NOMO-1 treated with DMSO at 0.1 percent for 48 hours (cell line): Measurements from ENCODE around the gene RAD23B.
A peak's percentile ranks its signal among the peaks of the same experiment; 100 is the strongest.

Source experiments
- DNase-seq: peaks from one replicate; lab custom pipeline; 2025; ENCODE audit not compliant: unreplicated experiment; lab: John Stamatoyannopoulos, UW

RAD23B gene

DNA sequence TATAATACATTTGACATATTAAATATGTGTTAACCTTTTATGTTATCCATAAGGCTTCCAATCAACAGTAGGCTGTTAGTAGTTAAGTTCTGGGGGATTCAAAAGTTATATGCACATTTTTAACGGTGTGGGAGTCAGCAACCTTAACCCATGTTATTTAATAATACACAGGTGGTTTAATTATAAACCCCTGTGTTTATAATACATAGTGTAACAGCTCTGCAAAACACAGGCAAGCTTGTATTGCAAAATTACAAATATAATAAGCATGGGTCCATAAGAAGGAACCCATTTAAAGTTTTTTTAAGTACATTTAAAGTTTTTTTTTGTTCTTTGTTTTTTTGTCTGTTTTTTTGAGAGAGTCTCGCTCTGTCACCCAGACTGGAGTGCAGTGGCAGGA, 14.5 kb upstream of the RAD23B start:
- DNase-seq: no peak

GRCh38 chr9:107269254-107269653, 13.8 kb upstream of the RAD23B start:
- no peak for DNase-seq

GRCh38 chr9:107269681-107270080, 13.4 kb upstream of the RAD23B start:
- DNase-seq: no peak

DNA sequence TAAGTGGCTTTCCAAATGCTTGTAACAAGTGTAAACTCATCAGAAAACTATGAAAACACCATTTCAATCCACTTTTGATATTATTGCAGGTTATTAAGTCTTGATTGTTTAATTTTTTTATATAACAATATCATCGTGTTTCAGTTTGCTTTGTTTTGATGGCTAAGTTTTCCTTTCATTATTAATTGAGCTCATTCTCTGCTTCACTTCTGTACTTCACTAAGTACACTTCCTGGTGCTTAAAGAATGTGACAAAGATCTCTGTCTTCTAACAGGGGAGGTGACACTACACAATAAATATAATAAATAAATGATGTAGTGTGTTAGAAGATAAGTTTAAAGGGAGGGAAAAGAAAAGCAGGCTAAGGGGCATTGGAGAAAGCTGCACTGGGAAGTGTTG, 13.0 kb upstream of the RAD23B start:
- DNase-seq: no peak

- DNase-seq: no peak
These were observed 12.5 kb upstream of the RAD23B start for GRCh38 chr9:107270580-107270979.

DNA sequence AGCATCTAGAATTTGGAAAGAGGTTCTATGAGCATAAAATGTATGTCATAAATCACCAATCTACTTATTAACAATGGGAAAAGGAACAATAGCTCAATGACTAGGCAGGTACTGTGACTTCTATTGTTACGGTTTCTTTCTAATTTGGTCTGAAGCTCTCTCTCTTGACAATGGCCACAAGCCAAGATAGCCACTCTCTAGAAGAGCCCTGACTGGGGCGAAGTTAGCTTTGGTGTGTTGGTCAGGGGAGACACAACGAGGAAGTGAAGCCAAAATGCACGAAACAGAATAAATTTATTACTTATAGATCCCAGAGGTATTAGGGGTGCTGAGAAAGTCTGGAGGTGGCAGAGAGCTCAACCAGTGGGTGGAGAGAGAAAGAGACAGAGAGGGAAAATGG, 9.4 kb upstream of the RAD23B start:
- DNase-seq: no peak

DNA sequence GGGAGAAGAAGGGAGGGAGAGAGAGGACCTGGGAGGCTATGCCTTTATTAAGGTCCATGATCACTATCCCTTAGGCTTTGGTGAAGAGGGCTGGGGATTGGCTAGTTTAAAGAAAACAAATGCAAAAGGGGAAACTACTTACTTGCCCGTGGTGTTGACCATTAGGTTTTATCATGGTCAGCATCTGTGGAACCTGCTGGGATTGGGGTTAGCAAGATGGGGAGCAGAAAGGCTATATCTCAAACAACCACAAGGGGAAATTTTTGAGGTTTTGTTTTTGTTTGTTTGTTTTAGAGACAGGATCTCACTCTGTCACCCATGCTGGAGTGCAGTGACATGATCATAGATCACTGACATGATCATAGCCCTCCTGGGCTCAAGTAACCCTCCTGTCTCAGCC, 9.0 kb upstream of the RAD23B start:
- DNase-seq: no peak

DNA sequence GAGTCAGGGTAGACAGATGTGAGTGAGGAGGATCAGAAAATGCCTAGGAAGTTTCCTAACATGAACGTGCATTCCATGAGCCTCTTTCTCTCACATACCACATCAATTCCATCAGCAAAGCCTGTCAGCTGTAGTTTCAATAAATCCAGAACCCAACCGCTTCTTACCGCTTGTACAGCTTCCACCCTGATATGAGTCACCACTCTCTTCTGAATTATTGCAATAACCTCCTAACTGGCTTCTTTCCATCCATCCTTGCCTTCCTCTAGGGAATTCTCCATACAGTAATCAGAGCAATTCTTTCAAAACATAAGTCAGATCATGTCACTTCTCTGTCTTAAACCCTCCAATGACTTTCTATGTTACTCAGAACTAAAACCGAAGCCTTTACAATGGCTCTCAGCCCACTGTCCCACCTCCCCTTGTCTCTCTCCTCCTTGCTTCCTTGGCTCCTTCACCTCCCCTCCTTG, 8.1 kb upstream of the RAD23B start:
- DNase-seq: no peak

GRCh38 chr9:107275530-107275929, 7.5 kb upstream of the RAD23B start:
- no peak for DNase-seq

GRCh38 chr9:107276966-107277710, 5.9 kb upstream of the RAD23B start:
- no peak for DNase-seq

GRCh38 chr9:107277801-107278200, 5.3 kb upstream of the RAD23B start:
- DNase-seq: no peak

DNA sequence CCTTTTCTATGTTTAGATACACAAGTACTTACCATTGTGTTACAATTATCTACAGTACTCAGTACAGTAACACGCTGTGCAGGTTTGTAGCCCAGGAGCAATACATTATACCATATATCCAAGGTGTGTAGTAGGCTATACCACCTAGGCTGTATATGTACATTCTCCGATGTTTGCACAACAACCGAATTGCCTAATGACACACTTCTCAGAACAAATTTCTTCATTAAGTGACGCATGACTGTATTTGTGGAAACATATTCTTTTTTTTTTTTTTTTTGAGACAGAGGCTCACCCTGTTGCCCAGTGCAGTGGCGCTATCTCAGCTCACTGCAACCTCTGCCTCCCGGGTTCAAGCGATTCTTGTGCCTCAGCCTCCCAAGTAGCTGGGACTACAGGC, 4.0 kb upstream of the RAD23B start:
- DNase-seq: no peak

GRCh38 chr9:107280543-107280942, 2.5 kb upstream of the RAD23B start:
- DNase-seq: no peak

DNA sequence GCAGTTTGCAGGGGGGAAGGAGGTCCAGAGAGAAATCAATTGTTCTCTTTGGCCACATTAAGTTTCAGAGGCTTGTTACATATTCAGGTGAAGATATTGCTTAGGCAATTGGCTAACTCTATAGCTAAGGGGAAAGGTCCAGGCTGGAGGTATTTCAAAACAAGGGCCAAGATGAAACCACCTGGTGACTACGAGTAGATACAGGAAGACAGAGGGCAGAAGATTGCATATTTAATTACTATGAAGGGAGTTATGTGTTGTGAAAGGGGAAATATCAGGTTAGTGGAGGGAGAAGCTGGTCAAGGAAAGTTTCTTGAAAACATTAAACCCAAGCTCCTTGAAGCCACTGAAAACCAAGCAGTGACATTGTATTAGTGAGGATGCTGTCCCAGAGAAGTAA, 1.9 kb upstream of the RAD23B start:
- DNase-seq: peak; percentile 70

GRCh38 chr9:107281922-107282667, 984 bp upstream of the RAD23B start:
- no peak for DNase-seq

DNA sequence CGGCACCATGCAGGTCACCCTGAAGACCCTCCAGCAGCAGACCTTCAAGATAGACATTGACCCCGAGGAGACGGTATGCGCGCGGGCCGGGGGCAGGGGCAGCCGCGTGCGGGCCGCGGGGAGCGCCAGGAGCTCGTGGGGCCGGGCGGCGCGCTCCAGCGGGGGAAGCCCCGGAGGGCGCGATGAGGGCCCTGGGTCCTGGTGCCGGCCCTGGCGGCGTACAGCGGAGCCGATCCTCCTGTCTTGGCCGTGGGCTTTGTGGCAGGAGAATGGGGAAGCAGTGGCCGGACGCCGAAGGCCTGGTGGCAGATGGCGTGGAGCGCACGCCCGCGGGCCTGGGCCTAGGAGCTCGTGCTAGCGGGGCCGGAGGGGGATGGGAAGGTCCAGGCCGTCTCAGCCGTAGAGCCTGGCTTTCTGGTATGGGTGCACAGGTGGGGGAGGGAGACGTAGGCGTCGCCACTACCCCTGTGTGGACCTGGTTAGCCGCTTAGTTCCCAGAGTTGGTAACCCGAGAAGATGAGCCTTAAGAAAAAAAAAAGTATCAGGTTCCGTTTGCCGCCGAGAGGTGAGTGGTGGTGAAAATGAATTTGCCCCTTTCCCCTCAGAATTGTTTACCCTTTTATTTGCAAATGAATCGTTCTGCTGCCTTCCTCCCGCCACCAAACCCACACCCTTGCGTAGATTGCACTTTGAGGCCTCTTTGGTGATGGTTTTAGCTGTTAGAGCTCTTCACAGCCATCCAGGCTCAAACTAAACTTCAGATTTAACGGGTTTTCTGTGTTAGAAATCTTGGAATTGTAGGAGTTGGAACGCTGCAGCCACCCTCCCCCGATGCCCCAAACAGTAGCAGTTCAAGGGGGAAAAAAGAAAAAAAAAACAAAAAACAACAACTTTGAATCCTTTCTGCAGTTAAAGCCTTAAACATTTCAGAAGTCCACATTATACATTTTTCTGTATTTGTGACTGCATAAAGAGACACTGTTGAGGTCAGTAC, 841 bp downstream of the RAD23B start:
- DNase-seq: peak; percentile 62

GRCh38 chr9:107284636-107285035, 1.6 kb downstream of the RAD23B start:
- no peak for DNase-seq

- no peak for DNase-seq
These were observed 2.2 kb downstream of the RAD23B start for GRCh38 chr9:107285286-107285685.

- DNase-seq: no peak
These were observed 3.0 kb downstream of the RAD23B start for GRCh38 chr9:107286057-107286456.

DNA sequence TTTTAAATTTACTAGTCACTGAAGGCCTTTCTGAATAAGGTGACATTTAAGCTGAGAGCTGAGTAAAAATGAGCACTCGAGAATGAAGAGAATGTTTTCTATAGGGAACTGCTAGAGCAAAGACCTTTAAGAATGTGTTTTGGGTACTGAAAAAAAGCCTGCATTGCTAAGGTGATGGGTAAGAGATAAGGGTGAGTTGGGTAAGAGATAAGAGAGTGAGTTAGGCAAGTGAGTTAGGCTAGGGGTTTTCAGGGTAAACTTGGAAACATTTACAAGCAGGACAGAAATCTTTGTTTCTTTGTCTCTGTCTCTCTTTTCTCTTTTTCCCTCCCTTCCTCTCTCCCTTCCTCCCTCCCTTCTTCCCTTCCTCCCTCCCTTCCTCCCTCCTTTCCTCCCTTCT, 5.6 kb downstream of the RAD23B start:
- no peak for DNase-seq

DNA sequence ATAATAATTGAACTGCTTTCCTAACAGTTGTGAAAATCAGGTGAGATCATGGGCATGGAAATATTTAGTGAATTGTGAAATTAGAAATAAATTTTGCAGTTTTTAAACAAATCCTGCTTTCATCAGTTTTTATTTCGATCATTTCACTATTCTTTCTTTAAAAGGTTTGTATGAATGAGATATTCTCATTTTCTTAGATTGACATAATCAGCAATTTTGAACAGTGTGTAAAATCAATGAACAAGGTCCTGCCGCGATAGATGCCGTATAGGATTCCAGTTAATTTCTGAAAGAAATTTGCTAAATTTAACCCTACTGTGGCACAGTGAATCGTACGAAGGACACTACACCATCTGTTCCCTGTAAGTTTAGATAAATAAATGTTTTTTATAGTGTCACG, 7.5 kb downstream of the RAD23B start:
- no peak for DNase-seq
